GM12878 (cell line): ENCODE measurements around the gene NCAN. TPM values are rescaled to one million over a fixed set of nuclear protein-coding genes. Genes with fewer than 3 reads are reported as not detected.

Experiments
- BCL11A ChIP-seq: IDR thresholded peaks from 2 replicates; pipeline ENCODE4 v1.6.1; 2011; ENCODE audit warnings: low read depth, low read length
- BRCA1 ChIP-seq: IDR thresholded peaks from 2 replicates; pipeline ENCODE4 v1.6.1; 2011; ENCODE audit warnings: low read depth, low read length, improper control_type of control experiment
- PAX5 ChIP-seq: IDR thresholded peaks from 2 replicates; pipeline ENCODE4 v1.6.1; 2011; ENCODE audit warnings: low read depth, low read length, borderline replicate concordance
- PRDM15 ChIP-seq: fragments of 450-650 bp; formaldehyde crosslinking; IDR thresholded peaks from 2 replicates; pipeline ENCODE4 v1.4.0; 2020; ENCODE audit warnings: mild to moderate bottlenecking, moderate library complexity
- RAD21 ChIP-seq: IDR thresholded peaks from 2 replicates; pipeline ENCODE4 v1.6.1; 2011; ENCODE audit warnings: mild to moderate bottlenecking, low read depth, low read length, moderate library complexity; ENCODE audit not compliant: insufficient read depth
- RBBP5 ChIP-seq: fragments of 200-600 bp; sonication (generic); conservative IDR thresholded peaks from 2 replicates; pipeline ENCODE4 v1.6.1; 2016
- SPI1 ChIP-seq: IDR thresholded peaks from 2 replicates; pipeline ENCODE4 v1.6.1; 2011; ENCODE audit warnings: low read depth, mild to moderate bottlenecking, low read length, moderate library complexity, borderline replicate concordance; ENCODE audit not compliant: insufficient read depth
- ZNF217 ChIP-seq: fragments of 450-650 bp; IDR thresholded peaks from 2 replicates; pipeline ENCODE4 v1.6.1; 2017; ENCODE audit warnings: antibody characterized with exemption, mild to moderate bottlenecking
- ZNF24 ChIP-seq: fragments of 450-650 bp; IDR thresholded peaks from 2 replicates; pipeline ENCODE4 v1.6.1; 2017; ENCODE audit warnings: antibody characterized with exemption, mild to moderate bottlenecking
- ZNF687 ChIP-seq: fragments of 450-650 bp; IDR thresholded peaks from 2 replicates; pipeline ENCODE4 v1.6.1; 2017; ENCODE audit warnings: mild to moderate bottlenecking, moderate library complexity
- ZSCAN29 ChIP-seq: fragments of 450-650 bp; IDR thresholded peaks from 2 replicates; pipeline ENCODE4 v1.6.1; 2017; ENCODE audit warnings: mild to moderate bottlenecking, moderate library complexity
- polyA plus RNA-seq, 11 experiments: library from polyadenylated mRNA; depleted of rRNA in 4 of 11; unstranded in 6 of 11; stranded (reverse) in 5 of 11; fragments of >200 nt; fragmentation: Nextera tagmentation in 4 of 11; fragmentation: Illumina TruSeq in 1 of 11; extraction: Ambion mirVana in 4 of 11; extraction: Trizol in 1 of 11; gene quantifications; 1 replicate in 1 of 11; 2 replicates in 10 of 11; pipeline versions ENCODE4 v1.2.1 to v1.2.3, GENCODE V29; 2011 to 2016; ENCODE audit warnings: inconsistent platforms in 2 of 11, missing spikeins in 2 of 11, low read depth in 1 of 11
- total RNA-seq, 4 experiments: library from RNA; depleted of rRNA in 3 of 4; stranded (reverse); fragments of >200 nt in 3 of 4; fragmentation: Illumina TruSeq in 1 of 4; extraction: Trizol in 1 of 4; gene quantifications; 2 replicates each; pipeline versions ENCODE4 v1.2.1 to v1.2.3, GENCODE V29; 2013 to 2021

Gene NCAN
- total and polyA plus RNA-seq, 10 of the 15 experiments (the other 5 are each of a cell fraction or from before 2014, with no cell fraction given): 0.02 to 0.34 (median 0.12) TPM; not detected in 1

DNA sequence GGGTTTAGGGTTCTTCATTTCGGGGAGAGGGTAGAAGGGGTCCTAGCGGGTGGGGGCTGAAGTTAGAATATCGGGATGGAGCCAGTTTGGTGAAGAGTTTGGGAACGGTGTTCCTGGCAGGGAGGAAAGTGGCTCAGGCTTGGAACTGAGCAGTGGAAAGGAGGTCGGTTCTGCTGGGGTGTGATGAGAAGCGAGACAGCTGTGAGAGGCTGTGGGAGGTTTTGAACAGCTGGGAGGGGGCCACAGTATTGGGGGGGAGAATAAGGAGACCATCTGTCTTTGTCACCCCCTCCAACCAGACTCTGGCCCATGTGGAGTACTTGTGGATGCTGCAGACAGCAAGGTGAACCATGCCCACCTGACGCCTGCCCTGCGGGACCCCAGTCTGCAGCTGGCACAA, 62.4 kb downstream of the NCAN start (continued):
- TF ChIP-seq ZNF687 (no peak), ZNF24 (no peak), PRDM15 (CRISPR knock-in tag) (no peak), ZSCAN29 (no peak), SPI1 (no peak), BRCA1 (no peak), PAX5 (no peak), RAD21 (no peak), BCL11A (no peak), ZNF217 (no peak), RBBP5 (no peak)
